NCI-H82 (cell line): Measurements from ENCODE around the gene WDR5.

ENCODE experiments used
- DNase-seq: peaks from one replicate; lab custom pipeline; 2025; lab: John Stamatoyannopoulos, UW

Gene WDR5

DNA sequence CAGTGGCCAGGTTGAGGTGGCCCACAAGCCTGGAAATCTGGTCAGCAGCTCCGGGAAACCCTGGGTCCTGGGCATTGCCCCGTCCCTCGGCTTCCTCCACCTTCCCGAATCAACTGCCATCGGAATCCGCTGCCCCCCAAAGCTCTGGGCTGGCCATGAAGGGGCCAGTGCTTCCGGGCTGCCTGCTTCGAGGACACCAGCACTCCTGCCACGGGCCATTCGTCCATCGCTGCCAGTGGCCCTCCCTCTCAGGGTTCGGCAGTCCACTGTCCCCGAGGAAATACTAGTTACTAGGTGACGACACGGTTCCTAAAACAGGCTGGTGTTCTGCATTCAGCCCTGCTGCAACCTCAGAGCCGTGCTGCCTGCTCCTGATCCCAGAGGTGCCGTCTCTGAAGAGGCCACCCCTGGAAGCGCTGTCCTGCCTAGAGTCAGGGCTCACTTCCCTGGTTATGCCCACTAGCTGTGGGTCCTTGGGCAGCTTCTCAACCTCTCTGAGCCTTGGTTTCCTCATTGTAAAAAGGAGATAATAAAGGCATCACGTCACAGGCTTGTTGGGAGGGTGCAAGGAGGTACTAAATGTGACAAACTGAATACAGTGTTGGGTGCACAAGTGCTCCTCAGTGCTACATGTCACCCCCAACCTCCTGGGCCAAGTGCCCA, 3.5 kb upstream of the WDR5 start:
- DNase-seq: no peak

DNA sequence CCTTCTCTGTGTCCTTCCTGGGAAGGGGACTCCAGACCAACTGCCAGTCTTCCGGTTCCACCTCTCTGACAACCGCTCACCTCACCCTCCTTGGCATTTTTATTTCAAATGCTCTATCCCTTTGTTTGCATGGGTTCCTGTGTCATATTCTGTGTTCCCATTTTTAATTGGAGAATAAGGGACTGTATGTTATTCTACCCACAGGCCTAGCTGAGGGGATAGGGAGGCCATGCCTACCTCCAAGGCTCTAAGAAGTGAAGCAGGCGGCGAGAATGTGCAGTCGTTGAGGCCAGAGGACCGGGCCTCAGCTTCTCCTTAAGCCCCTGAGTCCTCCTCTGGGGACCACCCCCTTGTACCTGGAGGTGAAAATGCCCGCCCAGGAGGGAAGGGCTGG, 936 bp upstream of the WDR5 start:
- DNase-seq: peak; percentile 68

DNA sequence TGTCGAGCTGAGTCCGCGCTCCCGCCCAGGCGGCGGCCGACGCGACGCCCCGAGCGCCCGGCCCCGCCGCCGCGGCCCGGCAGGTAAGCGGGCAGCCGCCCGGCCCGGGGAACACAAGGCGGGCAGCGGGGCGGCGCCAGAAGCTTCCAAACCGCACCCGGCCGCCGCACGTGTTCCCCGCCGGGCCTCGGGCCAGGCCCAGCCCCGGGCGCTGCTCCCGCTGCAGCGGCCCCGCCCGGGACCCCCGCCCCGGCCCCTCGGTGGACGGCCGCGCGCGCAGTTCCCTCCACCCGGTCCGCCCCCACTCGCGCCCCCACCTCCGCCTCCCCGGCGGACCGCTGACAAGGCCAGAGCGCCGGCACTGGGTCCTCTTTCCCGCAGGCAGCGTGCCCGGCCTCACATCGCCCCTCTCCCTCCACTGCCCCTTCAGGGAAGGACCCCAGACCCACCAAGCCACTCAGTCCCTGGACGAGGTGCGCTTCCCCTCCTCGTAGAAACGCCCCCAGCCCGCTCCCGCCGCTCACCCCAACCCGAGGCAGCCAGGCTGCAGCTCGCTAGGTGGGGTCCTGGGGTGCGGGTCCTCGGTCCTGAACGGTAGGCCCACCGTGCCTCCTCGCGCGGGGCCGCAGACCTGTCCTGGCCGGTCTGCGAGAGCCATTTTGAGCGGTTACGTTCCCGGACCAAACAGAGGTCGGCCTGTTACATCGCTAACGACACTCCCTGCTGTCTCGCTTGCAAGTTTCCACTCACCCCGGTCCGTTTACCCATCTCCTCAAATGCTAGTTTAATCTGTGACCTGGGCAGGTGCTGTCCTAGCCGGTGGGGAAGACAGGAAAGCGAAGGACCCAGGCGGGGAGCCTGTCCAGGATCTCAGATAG, 475 bp downstream of the WDR5 start:
- DNase-seq: peak; percentile 39

DNA sequence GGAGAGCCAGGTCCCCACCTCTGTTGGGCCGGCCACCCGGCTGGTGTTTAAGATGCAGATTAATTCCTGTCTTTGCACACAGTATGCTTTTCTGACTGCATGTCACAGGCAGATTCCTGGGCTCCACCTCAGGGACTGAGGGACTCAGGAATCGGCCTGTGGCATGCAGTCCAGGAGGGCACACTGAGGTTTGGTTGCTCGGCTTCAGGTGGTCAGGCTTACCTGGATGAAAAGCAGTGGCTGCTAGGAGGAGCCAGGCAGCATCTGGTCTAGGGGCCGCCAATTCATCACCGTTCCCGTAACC, 1.1 kb downstream of the WDR5 start:
- peak; percentile 39 for DNase-seq

DNA sequence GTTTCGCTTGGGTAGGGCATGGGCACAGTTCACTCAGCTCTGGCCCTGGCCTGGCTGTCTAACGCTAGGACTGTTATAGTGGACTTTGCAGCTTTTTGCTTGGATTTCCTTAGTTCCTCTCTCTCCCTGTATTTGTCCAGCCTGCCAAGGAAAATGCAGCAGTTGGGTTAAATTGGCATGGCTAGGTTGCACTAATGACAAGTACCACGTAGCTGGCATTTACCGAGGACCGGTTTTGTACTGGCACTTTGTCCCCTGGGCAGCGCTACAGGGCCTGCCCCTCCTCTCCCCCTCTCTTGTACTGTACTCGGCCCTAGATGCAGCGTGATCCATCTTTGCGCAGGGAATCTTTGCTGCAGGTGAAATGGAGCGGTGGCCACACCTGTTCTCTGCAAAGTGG, 2.4 kb downstream of the WDR5 start:
- DNase-seq: no peak

DNA sequence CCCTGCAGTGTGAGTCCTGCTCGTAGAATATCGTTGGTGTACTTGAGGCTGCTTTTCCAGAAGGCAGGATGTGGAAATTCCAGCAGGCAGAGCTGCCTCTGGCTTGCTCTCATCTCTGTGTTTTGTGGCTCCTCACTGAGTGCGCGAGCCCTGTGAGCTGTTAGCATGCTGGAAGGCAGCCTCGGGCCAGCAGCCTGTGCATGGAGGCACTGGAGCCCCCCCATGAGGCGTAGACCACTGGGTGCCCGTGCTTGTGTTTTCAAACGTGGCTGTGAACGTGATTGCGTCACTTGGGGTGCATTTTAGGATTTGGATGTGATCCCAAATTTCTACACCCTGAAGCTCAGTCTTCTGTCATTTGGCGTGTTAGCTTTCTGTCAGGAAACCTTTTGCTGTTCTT, 3.2 kb downstream of the WDR5 start:
- DNase-seq: no peak

DNA sequence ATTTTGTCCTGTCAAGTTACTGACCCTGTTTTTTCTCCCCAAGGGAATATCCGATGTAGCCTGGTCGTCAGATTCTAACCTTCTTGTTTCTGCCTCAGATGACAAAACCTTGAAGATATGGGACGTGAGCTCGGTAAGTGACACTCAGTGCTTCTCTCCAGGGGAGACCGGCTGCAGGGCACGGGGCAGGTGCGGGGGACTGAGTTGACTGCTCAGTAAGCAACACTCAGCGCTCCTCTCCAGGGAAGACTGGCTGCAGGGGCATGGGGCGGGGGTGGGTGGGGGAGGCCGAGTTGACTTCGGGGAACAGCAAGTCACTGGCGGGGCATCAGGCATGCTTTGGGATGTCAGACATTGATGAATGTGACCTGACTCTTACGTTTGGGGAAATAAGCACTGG, 6.0 kb downstream of the WDR5 start:
- DNase-seq: no peak

DNA sequence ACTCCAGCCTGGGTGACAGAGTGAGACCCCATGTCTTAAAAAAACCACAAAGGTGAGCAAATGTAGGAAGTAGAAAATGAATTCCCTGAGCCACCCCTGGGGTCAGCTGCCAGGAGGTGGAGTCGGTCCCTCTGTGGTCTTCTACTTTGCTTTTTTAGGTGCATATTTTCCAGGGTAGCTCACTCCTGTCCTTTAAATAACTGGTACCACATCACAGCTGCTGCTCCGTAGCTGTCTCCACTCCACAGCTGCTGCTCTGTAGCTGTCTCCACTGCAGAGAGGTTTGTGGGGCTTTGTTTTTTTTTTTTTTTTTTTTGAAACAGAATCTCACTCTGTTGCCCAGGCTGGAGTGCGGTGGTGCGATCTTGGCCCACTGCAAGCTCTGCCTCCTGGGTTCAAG, 8.9 kb downstream of the WDR5 start:
- DNase-seq: no peak

DNA sequence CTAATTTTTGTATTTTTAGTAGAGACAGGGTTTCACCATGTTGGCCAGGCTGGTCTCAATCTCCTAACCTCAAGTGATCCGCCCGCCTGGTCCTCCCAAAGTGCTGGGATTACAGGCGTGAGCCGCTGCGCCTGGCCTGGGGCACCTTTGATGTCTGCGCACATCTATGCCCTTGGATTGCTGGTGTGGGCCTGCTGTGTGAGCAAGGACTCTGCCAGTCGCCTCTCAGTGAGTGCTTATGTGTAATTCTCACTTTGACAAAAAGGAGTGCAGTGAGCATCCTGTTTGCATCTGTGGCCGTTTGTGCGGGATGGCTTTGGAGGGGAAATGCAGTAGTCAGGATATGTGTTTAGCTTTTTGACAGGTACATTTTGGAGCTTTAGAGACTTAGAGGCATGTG, 9.4 kb downstream of the WDR5 start:
- no peak for DNase-seq

DNA sequence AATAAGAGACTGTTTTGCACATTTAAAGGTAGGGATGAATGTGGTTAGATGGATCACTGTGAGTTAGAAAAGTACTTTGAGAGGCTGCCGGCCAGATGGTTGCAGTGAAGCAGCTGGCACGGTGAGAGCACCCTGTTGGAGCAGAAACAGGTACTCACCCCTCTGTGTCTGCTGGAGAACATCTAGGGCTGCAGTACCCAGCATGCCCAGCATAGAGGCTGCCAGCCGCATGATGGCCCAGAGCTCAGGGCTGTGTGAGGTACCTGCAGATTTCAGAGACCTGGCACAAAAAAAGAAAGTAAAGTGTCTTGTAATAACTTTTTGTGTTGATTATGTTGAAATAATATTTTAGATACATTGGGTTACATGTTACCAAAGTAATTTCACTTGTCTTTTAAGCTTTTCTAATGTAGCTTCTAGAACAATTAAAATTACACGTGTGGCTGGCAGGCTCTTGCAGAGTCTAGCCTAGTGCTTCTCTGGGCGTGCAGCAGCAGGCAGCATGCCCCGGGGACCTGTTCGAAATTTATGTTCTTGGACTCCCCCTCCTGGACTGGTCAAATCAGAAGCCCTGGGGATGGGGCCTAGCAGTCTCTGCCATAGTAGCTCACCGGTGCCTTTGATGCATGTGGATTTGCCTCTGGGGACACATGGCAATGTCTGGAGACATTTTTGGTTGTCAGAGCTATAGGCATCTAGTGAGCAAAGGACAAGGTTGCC, 11.1 kb downstream of the WDR5 start:
- DNase-seq: no peak

DNA sequence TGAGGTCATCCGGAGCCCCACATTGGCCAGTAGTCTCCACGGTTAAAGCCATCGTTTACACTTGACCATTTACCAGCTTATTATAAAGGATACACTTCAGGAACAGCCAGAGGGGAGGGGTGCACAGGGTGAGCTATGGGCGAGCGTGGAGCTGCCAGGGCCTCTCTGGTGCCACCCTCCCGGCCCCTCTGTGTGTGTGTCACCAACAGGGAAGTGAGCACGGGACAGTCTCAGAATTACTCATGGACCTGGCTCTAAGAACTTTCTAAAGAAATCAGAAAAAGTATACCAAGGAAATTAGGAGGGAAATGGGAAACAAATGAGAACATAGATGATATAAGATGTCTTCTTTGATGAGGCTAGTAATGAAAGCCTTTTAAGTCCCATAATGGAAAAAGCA, 13.5 kb downstream of the WDR5 start:
- DNase-seq: no peak

DNA sequence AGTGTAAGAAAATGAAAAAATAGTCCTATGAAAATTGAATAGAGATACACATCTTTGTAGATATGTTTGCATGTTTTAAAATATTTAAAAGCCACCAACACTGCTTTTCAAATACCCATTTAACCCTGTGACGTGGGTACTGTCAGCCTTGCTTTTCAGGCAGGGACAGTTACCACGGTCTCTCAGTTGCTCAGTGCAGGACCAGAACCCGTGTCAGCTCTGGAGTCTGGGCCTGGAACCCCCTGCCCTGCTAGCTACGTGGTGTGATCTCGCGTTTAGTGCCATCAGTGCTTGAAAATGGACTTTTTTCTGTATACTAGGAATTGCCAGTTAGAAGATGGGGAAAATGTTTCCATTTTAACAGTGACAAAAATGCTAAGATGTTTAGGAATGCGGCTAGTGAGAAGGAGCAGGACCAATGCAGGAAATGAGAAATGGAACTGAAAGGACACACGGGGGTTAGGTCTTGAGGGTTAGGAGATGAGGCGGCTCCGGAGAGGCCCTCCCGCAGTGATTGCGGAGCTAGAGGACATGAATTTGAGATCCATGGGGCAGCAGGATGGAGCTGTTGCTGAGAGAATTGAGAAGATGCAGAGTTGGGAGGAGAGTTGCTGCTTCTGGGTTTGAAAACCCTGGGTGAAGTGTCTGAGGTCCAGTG, 14.8 kb downstream of the WDR5 start:
- no peak for DNase-seq

DNA sequence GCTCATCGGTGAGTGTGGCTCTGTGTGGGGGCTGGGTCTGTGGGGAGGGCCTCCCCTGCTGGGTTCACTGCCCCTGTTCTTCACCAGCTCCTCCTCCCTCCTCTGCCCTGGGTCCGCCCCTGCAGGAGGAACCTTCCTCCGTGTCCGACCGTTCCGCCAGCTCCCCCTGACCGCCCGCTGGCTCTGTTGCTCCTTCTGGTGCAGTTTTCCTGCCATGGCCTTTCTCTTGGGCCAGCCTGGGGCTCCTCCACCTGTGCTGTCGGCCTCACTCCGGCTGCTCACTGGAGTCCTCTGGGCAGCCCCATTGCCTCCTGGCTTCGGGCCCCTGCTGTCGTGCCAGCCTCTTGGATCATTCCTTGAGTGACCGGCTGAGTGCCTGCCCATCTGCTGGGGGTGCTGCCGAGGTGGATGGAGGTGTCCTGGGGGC, 16.2 kb downstream of the WDR5 start:
- DNase-seq: no peak

DNA sequence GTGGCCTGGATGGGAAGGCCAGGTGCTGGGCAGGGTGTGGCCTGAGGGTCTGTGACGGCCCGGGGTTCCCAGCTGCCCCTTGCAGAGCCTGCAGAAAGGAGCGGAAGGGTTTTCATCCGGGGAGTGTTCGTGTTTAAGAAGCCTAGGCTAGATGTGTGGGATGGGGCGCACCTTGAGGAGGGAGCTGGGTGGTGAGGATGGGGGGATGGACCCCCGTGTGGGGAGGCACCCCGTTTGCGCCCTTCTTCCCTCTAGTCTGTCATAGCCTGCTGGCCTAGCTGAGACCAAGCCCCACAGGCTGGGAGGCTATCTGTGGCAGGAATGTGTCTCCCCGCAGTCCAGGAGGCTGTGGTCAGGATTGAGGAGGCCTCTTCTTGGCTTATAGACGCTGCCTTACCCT, 16.6 kb downstream of the WDR5 start:
- DNase-seq: no peak

DNA sequence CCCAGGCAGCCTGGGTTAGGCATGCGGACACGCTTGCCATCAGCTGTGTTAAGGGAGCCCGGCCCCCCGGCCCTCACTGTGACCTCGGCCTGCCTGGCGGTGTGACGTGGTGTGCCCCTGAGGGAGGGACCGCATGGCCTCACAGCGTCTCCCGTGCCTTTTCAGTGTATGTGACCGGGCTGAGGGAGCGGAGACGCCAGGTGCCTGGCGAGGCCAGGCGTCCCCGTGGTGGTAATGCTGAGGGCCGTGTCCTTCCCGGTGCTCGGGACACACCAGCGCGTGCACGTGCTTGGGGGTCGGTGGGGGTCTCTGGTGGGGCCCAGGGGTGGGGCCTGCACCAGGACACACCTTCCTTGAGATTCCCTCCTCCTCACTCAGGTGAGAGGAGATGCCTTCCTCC, 17.6 kb downstream of the WDR5 start:
- no peak for DNase-seq

DNA sequence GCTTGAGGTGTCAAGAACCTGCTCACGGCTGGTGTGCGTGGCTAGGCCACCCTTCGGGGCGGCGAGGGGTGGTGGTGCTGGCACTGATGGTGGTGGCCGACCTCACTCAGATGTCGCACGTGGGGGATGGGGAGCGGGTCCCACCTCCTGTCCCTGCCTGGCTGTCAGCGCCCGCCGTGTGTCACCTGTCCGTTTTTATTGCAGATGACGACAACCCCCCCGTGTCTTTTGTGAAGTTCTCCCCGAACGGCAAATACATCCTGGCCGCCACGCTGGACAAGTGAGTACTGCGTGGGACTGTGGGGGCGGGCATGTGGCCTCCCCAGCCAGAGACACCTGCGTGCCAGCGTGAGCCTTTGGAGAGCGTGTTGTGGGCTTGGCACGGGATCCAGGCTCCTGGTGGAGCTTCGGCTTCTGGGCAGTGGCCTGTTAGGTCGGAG, 18.4 kb downstream of the WDR5 start:
- no peak for DNase-seq

DNA sequence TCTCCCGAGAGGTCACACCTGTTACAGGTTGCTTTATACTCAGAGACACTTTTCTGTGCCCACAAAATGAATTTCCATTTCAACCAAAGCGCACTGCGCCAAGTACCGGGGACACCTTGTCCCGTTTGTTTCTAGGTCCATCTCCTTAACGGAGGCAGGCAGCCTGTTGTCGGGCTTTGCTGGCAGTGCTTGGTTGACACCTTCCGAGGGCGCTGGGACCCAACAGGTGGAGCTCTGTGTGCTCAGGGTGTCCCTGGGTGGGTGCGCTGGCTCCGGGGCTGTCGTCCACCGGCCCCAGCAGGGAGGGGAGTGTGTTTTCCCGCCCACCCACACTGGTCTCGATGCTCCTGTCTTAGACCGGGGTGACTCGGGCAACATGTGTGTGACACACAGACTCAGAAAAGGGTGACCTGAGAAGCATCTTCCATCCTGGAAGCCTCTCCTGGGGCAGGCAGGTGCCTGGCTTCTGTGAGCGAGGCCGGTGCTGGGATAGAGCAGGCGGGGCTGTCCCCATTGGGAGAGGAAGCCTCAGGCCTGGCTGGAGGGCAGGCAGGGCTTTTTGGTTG, 20.0 kb downstream of the WDR5 start:
- no peak for DNase-seq

DNA sequence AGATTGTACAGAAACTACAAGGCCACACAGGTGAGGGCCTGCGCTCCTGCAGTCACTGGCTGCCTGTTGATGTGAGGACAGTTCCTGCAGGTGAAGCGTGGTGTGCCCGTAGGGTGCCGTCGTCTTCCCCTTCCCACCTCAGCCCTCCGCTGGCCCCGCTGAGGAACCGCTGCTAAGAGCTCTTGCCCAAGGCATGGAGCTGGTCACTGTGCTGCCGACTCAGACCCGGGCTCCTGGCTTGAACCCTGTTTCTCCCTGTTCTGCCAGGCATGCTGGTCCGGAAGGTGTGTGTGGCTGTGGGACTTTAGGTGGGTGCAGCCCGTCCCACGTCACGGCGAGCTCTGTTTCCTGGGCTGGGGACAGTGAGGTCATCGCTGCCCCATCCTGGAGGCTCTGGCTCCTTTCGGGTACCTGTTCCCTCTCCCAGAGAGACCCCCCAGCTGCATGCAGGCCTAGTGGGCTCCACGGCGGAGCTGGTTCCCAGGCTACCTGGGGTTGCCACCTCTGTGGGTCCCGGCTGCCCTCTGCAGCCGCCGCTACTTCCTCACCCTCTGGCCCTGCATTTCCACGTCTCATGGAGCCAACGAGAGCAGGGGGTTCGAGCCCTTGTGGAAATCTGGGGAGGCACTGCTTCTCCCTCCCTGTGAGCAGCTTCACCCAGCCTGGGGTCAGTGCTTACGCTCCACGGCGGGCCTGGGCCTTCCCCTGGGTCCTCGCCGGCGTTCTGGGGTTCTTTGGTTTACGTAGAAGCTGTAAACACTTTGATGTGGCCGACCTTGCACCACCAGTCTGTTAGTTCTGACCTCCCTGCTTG, 20.9 kb downstream of the WDR5 start:
- DNase-seq: no peak

DNA sequence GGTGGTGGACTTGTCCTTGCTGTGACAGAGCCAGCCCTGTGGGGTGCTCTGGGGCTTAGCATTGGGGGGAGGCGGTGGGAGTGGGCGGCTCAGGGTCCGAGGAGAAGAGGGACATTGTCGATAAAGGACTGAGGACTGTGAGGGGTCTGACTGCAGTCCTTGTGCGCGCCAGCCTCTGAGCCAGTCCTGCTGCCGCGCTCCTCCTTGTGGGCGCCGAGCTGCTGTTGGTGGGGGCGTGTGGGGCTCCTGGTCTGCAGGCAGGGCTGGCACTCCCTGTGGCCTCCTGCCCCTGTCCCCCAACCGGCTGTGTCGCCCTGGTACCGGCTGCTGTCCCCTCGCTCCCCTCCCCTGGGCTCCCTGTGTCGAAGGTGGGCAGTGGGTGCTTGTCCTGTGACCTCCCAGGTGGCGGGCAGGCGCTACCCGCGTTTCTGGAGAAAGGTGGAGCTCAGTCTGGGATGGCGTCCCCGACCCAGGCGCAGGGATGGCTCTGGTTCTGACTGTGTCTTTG, 21.6 kb downstream of the WDR5 start:
- DNase-seq: no peak

DNA sequence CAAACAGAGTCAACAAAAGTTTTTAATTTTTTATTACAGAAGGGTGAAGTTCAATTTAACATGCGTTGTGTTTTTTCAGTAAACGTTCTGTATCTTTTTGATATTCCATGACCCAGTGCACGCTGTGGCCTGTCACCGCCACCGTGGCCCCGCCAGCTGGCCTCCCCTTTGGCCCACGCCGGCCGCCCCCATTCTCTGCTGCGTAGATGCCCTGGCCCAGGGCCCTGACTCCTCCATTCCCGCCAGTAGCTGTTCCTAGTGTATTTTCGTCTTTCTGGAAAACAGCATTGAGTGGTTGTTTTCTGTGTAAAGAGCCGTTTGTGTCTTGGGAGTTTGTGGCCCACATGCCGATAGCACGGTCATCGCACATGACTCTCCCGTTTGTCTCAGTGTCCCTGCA, 22.4 kb downstream of the WDR5 start:
- DNase-seq: no peak

DNA sequence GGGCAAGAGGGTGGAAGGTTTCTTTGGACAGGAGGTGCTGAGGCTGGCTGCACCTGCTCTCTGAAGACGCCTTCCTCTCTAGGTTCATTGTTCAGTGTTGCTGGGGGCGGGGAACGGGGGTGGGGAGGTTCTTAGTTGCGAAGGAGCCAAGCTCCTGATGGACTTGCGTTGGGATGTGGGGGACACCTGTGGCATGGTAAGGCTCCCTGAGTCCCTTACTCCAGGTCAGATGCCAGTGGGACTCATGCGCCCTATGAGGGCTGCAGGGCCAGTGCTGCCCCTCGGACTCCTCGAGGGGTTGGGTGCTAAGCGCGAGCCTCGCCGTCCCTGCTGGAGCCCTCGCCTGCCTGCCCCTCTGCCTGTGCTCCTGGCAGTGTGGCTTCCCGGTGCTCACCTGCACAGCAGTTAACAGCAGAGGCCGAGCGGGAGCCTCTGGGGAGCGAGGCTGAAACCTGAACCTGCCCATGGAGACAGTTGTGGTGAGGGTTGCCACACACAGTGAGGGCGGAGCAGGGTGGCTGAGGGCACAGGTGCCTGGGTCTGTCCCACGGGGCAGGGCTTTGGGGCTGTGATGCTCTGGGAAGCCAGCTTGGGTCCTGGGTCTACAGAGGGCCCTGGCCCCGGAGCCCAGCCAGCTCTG, 23.0 kb downstream of the WDR5 start:
- no peak for DNase-seq
